ENCODE results near the gene AP1G1.
A peak's percentile ranks its signal among the peaks of the same experiment; 100 is the strongest.
"Not testable (repeated sequence)": the region's sequence is repeated elsewhere in the genome, so short reads cannot be mapped to it uniquely, and the experiment has no call there.

AP1G1 gene

GRCh38 chr16:71794018-71794417, 14.6 kb downstream of the AP1G1 start:
- DNase-seq (no peak), ATAC-seq (replicated peaks) (no peak)
- Mint-ChIP-seq H3K4me1 (ENCODE audit: low read depth in 2 of 2) (peaks cover 39 to 71% of the 10 kb centered on the region in 2 donors), H3K27ac (peak overlapping the region; percentile 9 to 49), H3K36me3 (ENCODE audit: insufficient read depth) (peaks cover 31% of the 10 kb centered on the region), H3K27me3 (no peaks in the 10 kb centered on the region), H3K4me3 (no peak overlapping the region), H3K9me3 (no peaks in the 10 kb centered on the region)

GRCh38 chr16:71792176-71792575, 16.5 kb downstream of the AP1G1 start:
- ATAC-seq (replicated peaks) (no peak), DNase-seq (no peak)
- no peaks in the 10 kb centered on the region for H3K27me3 Mint-ChIP-seq
- H3K27ac Mint-ChIP-seq = peak overlapping the region; percentile 65 to 66
- H3K4me3 Mint-ChIP-seq = peak overlapping the region in 1 of 2 donors; percentile 16
- peaks cover 33% of the 10 kb centered on the region for H3K36me3 Mint-ChIP-seq (ENCODE audit: insufficient read depth)
- H3K4me1 Mint-ChIP-seq (ENCODE audit: low read depth in 2 of 2) = peaks cover 34 to 59% of the 10 kb centered on the region in 2 donors
- H3K9me3 Mint-ChIP-seq = no peaks in the 10 kb centered on the region

- H3K4me1 Mint-ChIP-seq (ENCODE audit: low read depth in 2 of 2) = peaks cover 28 to 43% of the 10 kb centered on the region in 2 donors
- DNase-seq; H3K27me3 Mint-ChIP-seq; ATAC-seq (replicated peaks); H3K9me3 Mint-ChIP-seq: not testable (repeated sequence)
- peak overlapping the region; percentile 4 to 48 for H3K4me3 Mint-ChIP-seq
- H3K36me3 Mint-ChIP-seq (ENCODE audit: insufficient read depth) = peaks cover 49% of the 10 kb centered on the region
- peak overlapping the region; percentile 41 to 55 for H3K27ac Mint-ChIP-seq
Measured at GRCh38 chr16:71790329-71790728, 18.3 kb downstream of the AP1G1 start.

GRCh38 chr16:71789136-71789535, 19.5 kb downstream of the AP1G1 start:
- Mint-ChIP-seq H3K9me3 (no peaks in the 10 kb centered on the region), H3K27ac (no peak overlapping the region), H3K4me1 (ENCODE audit: low read depth in 2 of 2) (peaks cover 26 to 40% of the 10 kb centered on the region in 2 donors), H3K36me3 (ENCODE audit: insufficient read depth) (peaks cover 55% of the 10 kb centered on the region), H3K27me3 (no peaks in the 10 kb centered on the region), H3K4me3 (no peak overlapping the region)
- DNase-seq = no peak
- ATAC-seq (replicated peaks) = no peak

- H3K36me3 Mint-ChIP-seq (ENCODE audit: insufficient read depth) = peaks cover 60% of the 10 kb centered on the region
- H3K27me3 Mint-ChIP-seq = no peaks in the 10 kb centered on the region
- H3K9me3 Mint-ChIP-seq = no peaks in the 10 kb centered on the region
- no peak for ATAC-seq (replicated peaks)
- no peak overlapping the region for H3K4me3 Mint-ChIP-seq
- H3K4me1 Mint-ChIP-seq (ENCODE audit: low read depth in 2 of 2) = peaks cover 26 to 41% of the 10 kb centered on the region in 2 donors
- H3K27ac Mint-ChIP-seq = no peak overlapping the region
- DNase-seq = no peak
Measured at GRCh38 chr16:71788578-71788977, 20.1 kb downstream of the AP1G1 start.

GRCh38 chr16:71785143-71785542, 23.5 kb downstream of the AP1G1 start:
- DNase-seq; H3K9me3 Mint-ChIP-seq; H3K27ac Mint-ChIP-seq; ATAC-seq (replicated peaks); H3K4me3 Mint-ChIP-seq; H3K27me3 Mint-ChIP-seq: not testable (repeated sequence)
- Mint-ChIP-seq H3K36me3 (ENCODE audit: insufficient read depth) (peaks cover 69% of the 10 kb centered on the region), H3K4me1 (ENCODE audit: low read depth in 2 of 2) (peaks cover 8 to 22% of the 10 kb centered on the region in 2 donors)

GRCh38 chr16:71784093-71784492, 24.5 kb downstream of the AP1G1 start:
- Mint-ChIP-seq H3K9me3 (no peaks in the 10 kb centered on the region), H3K36me3 (ENCODE audit: insufficient read depth) (peaks cover 71% of the 10 kb centered on the region), H3K27ac (peak overlapping the region in 1 of 2 donors; percentile 84), H3K4me3 (no peak overlapping the region), H3K4me1 (ENCODE audit: low read depth in 2 of 2) (peaks cover 6 to 22% of the 10 kb centered on the region in 2 donors), H3K27me3 (no peaks in the 10 kb centered on the region)
- DNase-seq = no peak
- no peak for ATAC-seq (replicated peaks)

- Mint-ChIP-seq H3K9me3 (no peaks in the 10 kb centered on the region), H3K4me1 (ENCODE audit: low read depth in 2 of 2) (peaks cover 16 to 40% of the 10 kb centered on the region in 2 donors), H3K27ac (no peak overlapping the region), H3K4me3 (no peak overlapping the region), H3K27me3 (no peaks in the 10 kb centered on the region), H3K36me3 (ENCODE audit: insufficient read depth) (peaks cover 69% of the 10 kb centered on the region)
- ATAC-seq (replicated peaks) (no peak), DNase-seq (no peak)
Measured at GRCh38 chr16:71781741-71782140, 26.9 kb downstream of the AP1G1 start.

- Mint-ChIP-seq H3K27me3 (no peaks in the 10 kb centered on the region), H3K9me3 (no peaks in the 10 kb centered on the region), H3K4me1 (ENCODE audit: low read depth in 2 of 2) (peaks cover 20 to 45% of the 10 kb centered on the region in 2 donors), H3K27ac (peak overlapping the region in 1 of 2 donors; percentile 11), H3K36me3 (ENCODE audit: insufficient read depth) (peaks cover 60% of the 10 kb centered on the region), H3K4me3 (no peak overlapping the region)
- ATAC-seq (replicated peaks) (no peak), DNase-seq (no peak)
Measured at GRCh38 chr16:71780521-71781089, 28.0 kb downstream of the AP1G1 start.

- no peaks in the 10 kb centered on the region for H3K27me3 Mint-ChIP-seq
- ATAC-seq (replicated peaks) (no peak), DNase-seq (no peak)
- H3K36me3 Mint-ChIP-seq (ENCODE audit: insufficient read depth) = peaks cover 66% of the 10 kb centered on the region
- peaks cover 18 to 41% of the 10 kb centered on the region in 2 donors for H3K4me1 Mint-ChIP-seq (ENCODE audit: low read depth in 2 of 2)
- H3K9me3 Mint-ChIP-seq = no peaks in the 10 kb centered on the region
- H3K4me3 Mint-ChIP-seq = no peak overlapping the region
- peak overlapping the region; percentile 73 for H3K27ac Mint-ChIP-seq
Measured at GRCh38 chr16:71778780-71779179, 29.9 kb downstream of the AP1G1 start.

- ATAC-seq (replicated peaks) (no peak), DNase-seq (no peak)
- Mint-ChIP-seq H3K9me3 (no peaks in the 10 kb centered on the region), H3K27me3 (no peaks in the 10 kb centered on the region), H3K27ac (peak overlapping the region; percentile 67 to 83), H3K36me3 (ENCODE audit: insufficient read depth) (peaks cover 79% of the 10 kb centered on the region), H3K4me1 (ENCODE audit: low read depth in 2 of 2) (peaks cover 18 to 39% of the 10 kb centered on the region in 2 donors), H3K4me3 (peak overlapping the region in 1 of 2 donors; percentile 5)
Measured at GRCh38 chr16:71777329-71777728, 31.3 kb downstream of the AP1G1 start.

GRCh38 chr16:71775949-71776348, 32.7 kb downstream of the AP1G1 start:
- DNase-seq (no peak), ATAC-seq (replicated peaks) (no peak)
- Mint-ChIP-seq H3K4me3 (no peak overlapping the region), H3K36me3 (ENCODE audit: insufficient read depth) (peaks cover 79% of the 10 kb centered on the region), H3K4me1 (ENCODE audit: low read depth in 2 of 2) (peaks cover 16 to 28% of the 10 kb centered on the region in 2 donors), H3K9me3 (no peaks in the 10 kb centered on the region), H3K27ac (peak overlapping the region; percentile 57 to 65), H3K27me3 (no peaks in the 10 kb centered on the region)

- peak overlapping the region in 1 of 2 donors; percentile 41 for H3K27ac Mint-ChIP-seq
- no peak overlapping the region for H3K4me3 Mint-ChIP-seq
- DNase-seq = no peak
- H3K9me3 Mint-ChIP-seq = no peaks in the 10 kb centered on the region
- H3K27me3 Mint-ChIP-seq = no peaks in the 10 kb centered on the region
- no peak for ATAC-seq (replicated peaks)
- peaks cover 87% of the 10 kb centered on the region for H3K36me3 Mint-ChIP-seq (ENCODE audit: insufficient read depth)
- H3K4me1 Mint-ChIP-seq (ENCODE audit: low read depth in 2 of 2) = peaks cover 5 to 10% of the 10 kb centered on the region in 2 donors
Measured at GRCh38 chr16:71771571-71771970, 37.1 kb downstream of the AP1G1 start.

- Mint-ChIP-seq H3K27ac (no peak overlapping the region), H3K4me1 (ENCODE audit: low read depth in 2 of 2) (peaks cover 0 to 3% of the 10 kb centered on the region in 2 donors), H3K36me3 (ENCODE audit: insufficient read depth) (peaks cover 84% of the 10 kb centered on the region), H3K27me3 (no peaks in the 10 kb centered on the region), H3K4me3 (no peak overlapping the region), H3K9me3 (no peaks in the 10 kb centered on the region)
- ATAC-seq (replicated peaks) (no peak), DNase-seq (no peak)
Measured at GRCh38 chr16:71769222-71769621, 39.4 kb downstream of the AP1G1 start.
